Effector CD8-positive, alpha-beta T cell (primary cell): ENCODE data around the gene DLG3.

Experiments
- DNase-seq: peaks from one replicate; lab custom pipeline; 2025; lab: John Stamatoyannopoulos, UW

DLG3 gene

GRCh38 chrX:70525733-70526132, 81.1 kb downstream of the DLG3 start:
- DNase-seq, result no peak

GRCh38 chrX:70527053-70527452, 82.4 kb downstream of the DLG3 start:
- no peak for DNase-seq

- DNase-seq, result no peak
These were observed 83.1 kb downstream of the DLG3 start for GRCh38 chrX:70527610-70528345.

GRCh38 chrX:70535198-70535597, 90.6 kb downstream of the DLG3 start:
- DNase-seq, result no peak

- DNase-seq, result no peak
These were observed 104.8 kb downstream of the DLG3 start for GRCh38 chrX:70549429-70549828.

GRCh38 chrX:70552130-70552704, 107.6 kb downstream of the DLG3 start:
- no peak for DNase-seq

- no peak for DNase-seq
These were observed 108.9 kb downstream of the DLG3 start for GRCh38 chrX:70553516-70553915.

GRCh38 chrX:70554081-70554480, 109.4 kb downstream of the DLG3 start:
- no peak for DNase-seq

GRCh38 chrX:70554523-70554922, 109.9 kb downstream of the DLG3 start:
- no peak for DNase-seq

GRCh38 chrX:70554948-70555347, 110.3 kb downstream of the DLG3 start:
- DNase-seq, result no peak
